Inflammatory macrophage treated with lipopolysaccharide for 4 hours (primary cell): ENCODE measurements around the gene SRRM1.

Source experiments
- DNase-seq: peaks from one replicate; pipeline ENCODE4 v3.0.0-alpha.2; 2020

Gene SRRM1

GRCh38 chr1:24642481-24643362 is at the start of gene SRRM1:
TSS of gene SRRM1 (plus strand) at chr1:24643302. CDS start at chr1:24643327, 25 bp downstream.
- peak; percentile 100 for DNase-seq

- no peak for DNase-seq
These were observed 48.8 kb upstream of the SRRM1 start for GRCh38 chr1:24594328-24594598.

- DNase-seq = no peak
These were observed 46.7 kb upstream of the SRRM1 start for GRCh38 chr1:24596401-24596880.

GRCh38 chr1:24599265-24599664 is 43.8 kb upstream of the SRRM1 start:
- no peak for DNase-seq

- DNase-seq = no peak
These were observed 42.6 kb upstream of the SRRM1 start for GRCh38 chr1:24600551-24600950.

- DNase-seq = no peak
These were observed 37.4 kb upstream of the SRRM1 start for GRCh38 chr1:24605534-24606295.

GRCh38 chr1:24606296-24606605 is 36.9 kb upstream of the SRRM1 start:
- no peak for DNase-seq

- no peak for DNase-seq
These were observed 36.5 kb upstream of the SRRM1 start for GRCh38 chr1:24606621-24607020.

GRCh38 chr1:24609949-24610517 is 33.1 kb upstream of the SRRM1 start:
- DNase-seq = no peak

- DNase-seq = no peak
These were observed 23.7 kb upstream of the SRRM1 start for GRCh38 chr1:24619376-24619775.

- DNase-seq = no peak
These were observed 22.4 kb upstream of the SRRM1 start for GRCh38 chr1:24620678-24621077.

GRCh38 chr1:24621121-24621520 is 22.0 kb upstream of the SRRM1 start:
- DNase-seq = no peak

GRCh38 chr1:24622218-24622617 is 20.9 kb upstream of the SRRM1 start:
- DNase-seq = no peak

- DNase-seq = no peak
These were observed 10.3 kb upstream of the SRRM1 start for GRCh38 chr1:24632832-24633175.

GRCh38 chr1:24635195-24635843 is 7.8 kb upstream of the SRRM1 start:
- peak; percentile 71 for DNase-seq

GRCh38 chr1:24636661-24637357 is 6.3 kb upstream of the SRRM1 start:
- no peak for DNase-seq

GRCh38 chr1:24639094-24639493 is 4.0 kb upstream of the SRRM1 start:
- no peak for DNase-seq

GRCh38 chr1:24639881-24640280 is 3.2 kb upstream of the SRRM1 start:
- DNase-seq = peak; percentile 68

GRCh38 chr1:24640288-24640687 is 2.8 kb upstream of the SRRM1 start:
- DNase-seq = peak; percentile 19

- peak; percentile 80 for DNase-seq
These were observed 1.4 kb upstream of the SRRM1 start for GRCh38 chr1:24641646-24642151.

GRCh38 chr1:24643363-24644099 is 429 bp downstream of the SRRM1 start:
- peak; percentile 52 for DNase-seq

GRCh38 chr1:24644100-24644384 is 940 bp downstream of the SRRM1 start:
- DNase-seq = no peak
